IMR-90 (cell line): ENCODE data around the gene ABHD6.

ENCODE experiments used
- BHLHE40 ChIP-seq: fragments of 150-350 bp; IDR thresholded peaks from 2 replicates; pipeline ENCODE4 v1.6.1; 2016; ENCODE audit warnings: mild to moderate bottlenecking, low read depth, low read length
- CEBPB ChIP-seq: IDR thresholded peaks from 2 replicates; pipeline ENCODE4 v1.6.1; 2012; ENCODE audit warnings: low read depth, low read length, improper control_type of control experiment
- FOS ChIP-seq: fragments of 150-350 bp; IDR thresholded peaks from 2 replicates; pipeline ENCODE4 v1.6.1; 2016; ENCODE audit warnings: low read depth, low read length
- MXI1 ChIP-seq: IDR thresholded peaks from 2 replicates; pipeline ENCODE4 v1.6.1; 2012; ENCODE audit warnings: low read depth, mild to moderate bottlenecking, low read length, moderate library complexity, borderline replicate concordance
- NFE2L2 ChIP-seq: fragments of 150-350 bp; IDR thresholded peaks from 2 replicates; pipeline ENCODE4 v1.6.1; 2016; ENCODE audit warnings: low read depth, mild to moderate bottlenecking, low read length
- POLR2A ChIP-seq: IDR thresholded peaks from 2 replicates; pipeline ENCODE4 v1.6.1; 2012; ENCODE audit warnings: mild to moderate bottlenecking, low read depth, low read length
- RAD21 ChIP-seq: IDR thresholded peaks from 2 replicates; pipeline ENCODE4 v1.6.1; 2012; ENCODE audit warnings: low read length, improper control_type of control experiment
- RFX5 ChIP-seq: IDR thresholded peaks from 2 replicates; pipeline ENCODE4 v1.8.0; 2012; ENCODE audit warnings: low read depth, mild to moderate bottlenecking, low read length, moderate library complexity
- TF ChIP-seq, protein P1 (sequence below): conservative IDR thresholded peaks from 2 replicates; pipeline ENCODE4 v1.5.1; 2012; ENCODE audit warnings: mild to moderate bottlenecking, low read depth, low read length, improper control_type of control experiment
- TF ChIP-seq, protein P2 (sequence below): fragments of 150-350 bp; IDR thresholded peaks from 2 replicates; pipeline ENCODE4 v1.6.1; 2016; ENCODE audit warnings: low read depth, mild to moderate bottlenecking, low read length, moderate library complexity, borderline replicate concordance
- TF ChIP-seq, protein P3 (sequence below): fragments of 150-350 bp; IDR thresholded peaks from 2 replicates; pipeline ENCODE4 v1.6.1; 2017; ENCODE audit warnings: mild to moderate bottlenecking, antibody characterized with exemption, low read length, low read depth

DNA sequence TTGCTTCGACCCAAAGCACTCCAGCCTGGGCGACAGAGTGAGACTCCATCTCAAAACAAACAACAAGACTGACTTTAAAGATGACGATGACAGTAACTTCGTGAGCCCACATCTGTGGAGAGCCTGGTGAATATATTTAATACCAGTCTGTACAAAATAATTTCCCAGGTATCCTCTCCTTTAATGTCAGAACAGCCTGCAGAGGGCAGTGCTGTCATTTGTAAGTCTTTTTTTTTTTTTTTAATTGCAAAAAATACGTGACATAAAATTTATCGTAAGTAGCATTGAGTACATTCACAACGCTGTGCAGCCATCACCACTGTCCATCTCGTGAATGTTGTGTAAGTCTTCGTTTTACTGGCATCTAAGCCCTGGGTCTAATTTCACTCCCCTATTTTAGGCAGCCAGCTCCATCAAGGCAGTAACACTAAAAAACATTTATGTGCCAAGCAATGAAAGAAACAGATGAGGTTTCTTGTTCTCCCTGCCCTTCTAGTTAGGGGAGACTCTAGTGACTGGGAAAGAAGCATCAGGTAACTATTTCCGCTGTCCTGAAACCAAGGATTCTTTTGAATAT is 70.1 kb downstream of the ABHD6 start:
- TF ChIP-seq, protein P1, sequence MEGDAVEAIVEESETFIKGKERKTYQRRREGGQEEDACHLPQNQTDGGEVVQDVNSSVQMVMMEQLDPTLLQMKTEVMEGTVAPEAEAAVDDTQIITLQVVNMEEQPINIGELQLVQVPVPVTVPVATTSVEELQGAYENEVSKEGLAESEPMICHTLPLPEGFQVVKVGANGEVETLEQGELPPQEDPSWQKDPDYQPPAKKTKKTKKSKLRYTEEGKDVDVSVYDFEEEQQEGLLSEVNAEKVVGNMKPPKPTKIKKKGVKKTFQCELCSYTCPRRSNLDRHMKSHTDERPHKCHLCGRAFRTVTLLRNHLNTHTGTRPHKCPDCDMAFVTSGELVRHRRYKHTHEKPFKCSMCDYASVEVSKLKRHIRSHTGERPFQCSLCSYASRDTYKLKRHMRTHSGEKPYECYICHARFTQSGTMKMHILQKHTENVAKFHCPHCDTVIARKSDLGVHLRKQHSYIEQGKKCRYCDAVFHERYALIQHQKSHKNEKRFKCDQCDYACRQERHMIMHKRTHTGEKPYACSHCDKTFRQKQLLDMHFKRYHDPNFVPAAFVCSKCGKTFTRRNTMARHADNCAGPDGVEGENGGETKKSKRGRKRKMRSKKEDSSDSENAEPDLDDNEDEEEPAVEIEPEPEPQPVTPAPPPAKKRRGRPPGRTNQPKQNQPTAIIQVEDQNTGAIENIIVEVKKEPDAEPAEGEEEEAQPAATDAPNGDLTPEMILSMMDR: peak; percentile 69
- no peak for TF ChIP-seq RFX5
- TF ChIP-seq POLR2A: no peak
- no peak for TF ChIP-seq FOS
- TF ChIP-seq NFE2L2: no peak
- peak; percentile 50 for TF ChIP-seq RAD21
- no peak for TF ChIP-seq BHLHE40
- TF ChIP-seq, protein P2, sequence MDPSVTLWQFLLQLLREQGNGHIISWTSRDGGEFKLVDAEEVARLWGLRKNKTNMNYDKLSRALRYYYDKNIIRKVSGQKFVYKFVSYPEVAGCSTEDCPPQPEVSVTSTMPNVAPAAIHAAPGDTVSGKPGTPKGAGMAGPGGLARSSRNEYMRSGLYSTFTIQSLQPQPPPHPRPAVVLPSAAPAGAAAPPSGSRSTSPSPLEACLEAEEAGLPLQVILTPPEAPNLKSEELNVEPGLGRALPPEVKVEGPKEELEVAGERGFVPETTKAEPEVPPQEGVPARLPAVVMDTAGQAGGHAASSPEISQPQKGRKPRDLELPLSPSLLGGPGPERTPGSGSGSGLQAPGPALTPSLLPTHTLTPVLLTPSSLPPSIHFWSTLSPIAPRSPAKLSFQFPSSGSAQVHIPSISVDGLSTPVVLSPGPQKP: no peak
- TF ChIP-seq MXI1: no peak
- no peak for TF ChIP-seq CEBPB
- TF ChIP-seq, protein P3, sequence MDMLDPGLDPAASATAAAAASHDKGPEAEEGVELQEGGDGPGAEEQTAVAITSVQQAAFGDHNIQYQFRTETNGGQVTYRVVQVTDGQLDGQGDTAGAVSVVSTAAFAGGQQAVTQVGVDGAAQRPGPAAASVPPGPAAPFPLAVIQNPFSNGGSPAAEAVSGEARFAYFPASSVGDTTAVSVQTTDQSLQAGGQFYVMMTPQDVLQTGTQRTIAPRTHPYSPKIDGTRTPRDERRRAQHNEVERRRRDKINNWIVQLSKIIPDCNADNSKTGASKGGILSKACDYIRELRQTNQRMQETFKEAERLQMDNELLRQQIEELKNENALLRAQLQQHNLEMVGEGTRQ: no peak
